HepG2 (cell line): ENCODE measurements around the gene LRP1B.

ENCODE experiments used
- KLF12 ChIP-seq: sonication (generic); formaldehyde crosslinking; IDR thresholded peaks from 2 replicates; pipeline ENCODE4 v1.4.0; 2020; ENCODE audit warnings: missing genetic modification reagents, borderline replicate concordance
- MLX ChIP-seq: IDR thresholded peaks from 2 replicates; pipeline ENCODE4 v1.6.1; 2016
- TOPORS ChIP-seq: sonication (generic); formaldehyde crosslinking; IDR thresholded peaks from 2 replicates; pipeline ENCODE4 v1.8.0; 2023; ENCODE audit warnings: mild to moderate bottlenecking, missing genetic modification reagents

GRCh38 chr2:140601801-140602200, 1529.0 kb downstream of the LRP1B start:
- no peak for TF ChIP-seq TOPORS (CRISPR knock-in tag)
- TF ChIP-seq KLF12 (CRISPR knock-in tag), result no peak
- TF ChIP-seq MLX (CRISPR knock-in tag), result no peak
